PC-3 (cell line): ENCODE results near the gene GAL3ST3. TPM values are rescaled to one million over a fixed set of nuclear protein-coding genes. Genes with fewer than 3 reads are reported as not detected.

Experiments
- ATAC-seq: fragments of 200-7000 bp; cut with Tn5 transposase; 2 replicates; pipeline ENCODE4 v1.9.1; 2020; ENCODE audit warnings: mild to moderate bottlenecking, moderate library complexity
- BruUV-seq: library from RNA; stranded (reverse); fragments of 400-500 nt; replicated peaks from 2 replicates; lab custom pipeline; 2021; lab: Mats Ljungman, UMichigan
- CTCF ChIA-PET: fragments of 300-600 bp; sonication (Branson Sonifier 250); formaldehyde crosslinking; loops from one replicate; lab custom pipeline; 2022; ENCODE audit warnings: antibody characterized with exemption; lab: Charles Lee
- POLR2A ChIA-PET: fragments of 300-600 bp; sonication (Branson Sonifier 250); formaldehyde crosslinking; loops from one replicate; lab custom pipeline; 2022; ENCODE audit warnings: antibody characterized with exemption; ENCODE audit not compliant: unreplicated experiment; lab: Charles Lee
- DNase-seq: peaks from one replicate; pipeline ENCODE4 v3.0.0-alpha.2; 2015
- H2AFZ ChIP-seq: fragments of 300-600 bp; sonication (generic); 2 replicates; pipeline ENCODE4 v1.6.0; 2016; ENCODE audit warnings: antibody characterized with exemption, low read length
- H3F3A ChIP-seq: fragments of 300-600 bp; sonication (generic); one replicate; pipeline ENCODE4 v1.6.0; 2017; ENCODE audit warnings: antibody characterized with exemption, low read length, control low read depth, mild to moderate bottlenecking; ENCODE audit not compliant: unreplicated experiment
- H3K27ac ChIP-seq: fragments of 300-600 bp; sonication (generic); 2 replicates; pipeline ENCODE4 v1.5.1; 2016; ENCODE audit warnings: mild to moderate bottlenecking, low read length
- H3K27me3 ChIP-seq: fragments of 300-600 bp; sonication (generic); 2 replicates; pipeline ENCODE4 v1.6.1; 2016; ENCODE audit warnings: low read length, mixed read lengths
- H3K36me3 ChIP-seq: fragments of 300-600 bp; sonication (generic); 2 replicates; pipeline ENCODE4 v1.6.1; 2016; ENCODE audit warnings: low read depth, mixed run types, low read length, mixed read lengths
- H3K4me1 ChIP-seq: fragments of 300-600 bp; sonication (generic); 2 replicates; pipeline ENCODE4 v1.5.1; 2016; ENCODE audit warnings: low read length; ENCODE audit not compliant: insufficient read depth
- H3K4me2 ChIP-seq: fragments of 300-600 bp; sonication (generic); 2 replicates; pipeline ENCODE4 v1.6.0; 2016; ENCODE audit warnings: low read length
- H3K4me3 ChIP-seq: fragments of 300-600 bp; sonication (generic); 2 replicates; pipeline ENCODE4 v1.5.1; 2016; ENCODE audit warnings: mild to moderate bottlenecking, low read length, mixed read lengths
- H3K79me2 ChIP-seq: fragments of 300-600 bp; sonication (generic); 2 replicates; pipeline ENCODE4 v1.6.1; 2017; ENCODE audit warnings: low read length, mixed read lengths
- H3K9ac ChIP-seq: fragments of 300-600 bp; sonication (generic); 2 replicates; pipeline ENCODE4 v1.6.0; 2016; ENCODE audit warnings: mild to moderate bottlenecking, low read length
- H3K9me2 ChIP-seq: fragments of 300-600 bp; sonication (generic); replicated peaks from 2 replicates; pipeline ENCODE4 v1.6.1; 2016; ENCODE audit warnings: mixed run types, low read length, mixed read lengths
- H3K9me3 ChIP-seq: fragments of 300-600 bp; sonication (generic); 2 replicates; pipeline ENCODE4 v1.6.1; 2016; ENCODE audit warnings: low read length, mixed read lengths
- H4K20me1 ChIP-seq: fragments of 300-600 bp; sonication (generic); 2 replicates; pipeline ENCODE4 v1.6.1; 2016; ENCODE audit warnings: low read length, mixed read lengths
- CTCF ChIP-seq: fragments of 300-600 bp; sonication (generic); conservative IDR thresholded peaks from 2 replicates; pipeline ENCODE4 v1.5.1; 2017; ENCODE audit warnings: antibody characterized with exemption, low read depth, mild to moderate bottlenecking, low read length
- EZH2 ChIP-seq: fragments of 300-600 bp; sonication (generic); IDR thresholded peaks from one replicate; pipeline ENCODE4 v1.6.1; 2017; ENCODE audit warnings: antibody characterized with exemption, mild to moderate bottlenecking, low read length; ENCODE audit not compliant: unreplicated experiment
- EZH2phosphoT487 ChIP-seq: fragments of 300-600 bp; sonication (generic); IDR thresholded peaks from 2 replicates; pipeline ENCODE4 v1.6.1; 2018; ENCODE audit warnings: mild to moderate bottlenecking, antibody characterized with exemption, low read length, borderline replicate concordance
- intact Hi-C: fragments of 100-400 bp; cut with micrococcal nuclease; formaldehyde crosslinking; loops from 2 replicates; pipeline ENCODE4 v1.9.0; 2023
- total RNA-seq: library from RNA; depleted of rRNA; stranded (reverse); fragments of >200 nt; gene quantifications from 2 replicates; pipeline ENCODE4 v1.2.3, GENCODE V29; 2014

GAL3ST3 gene
- total RNA-seq, 1 experiment from 2014 or later = not detected

GRCh38 chr11:66042996-66043906 is 5.7 kb downstream of the GAL3ST3 start:
- TF ChIP-seq CTCF (no peak), EZH2phosphoT487 (no peak), EZH2 (no peak)
- no peak overlapping the region for H3K9ac ChIP-seq

GRCh38 chr11:66042227-66042995 is 6.5 kb downstream of the GAL3ST3 start:
- H3K79me2 ChIP-seq = no peaks in the 10 kb centered on the region
- ATAC-seq (no peak), DNase-seq (no peak)
- ChIA-PET CTCF (no interaction called here), POLR2A (no interaction called here)
- TF ChIP-seq EZH2phosphoT487 (no peak), CTCF (no peak), EZH2 (no peak)
- H2AFZ ChIP-seq = no peak overlapping the region
- no peaks in the 10 kb centered on the region for H3K9me3 ChIP-seq
- H4K20me1 ChIP-seq = no peaks in the 10 kb centered on the region
- no peaks in the 10 kb centered on the region for H3K9me2 ChIP-seq
- H3K27me3 ChIP-seq = no peaks in the 10 kb centered on the region
- H3K36me3 ChIP-seq = no peaks in the 10 kb centered on the region
- intact Hi-C loops = no loop called here
- BruUV-seq = no TSS peak
- no peak overlapping the region for H3K4me2 ChIP-seq
- H3K9ac ChIP-seq = no peak overlapping the region
- no peak overlapping the region for H3K27ac ChIP-seq
- no peak overlapping the region for H3K4me3 ChIP-seq
- no peaks in the 10 kb centered on the region for H3F3A ChIP-seq
- no peaks in the 10 kb centered on the region for H3K4me1 ChIP-seq

More at GRCh38 chr11:66042996-66043906, 5.7 kb downstream of the GAL3ST3 start:
- H3K4me1 ChIP-seq = no peaks in the 10 kb centered on the region
- no peaks in the 10 kb centered on the region for H3K27me3 ChIP-seq
- H3K36me3 ChIP-seq = no peaks in the 10 kb centered on the region
- DNase-seq = no peak
- no peak for ATAC-seq
- H3K27ac ChIP-seq = no peak overlapping the region
- H3F3A ChIP-seq = no peaks in the 10 kb centered on the region
- no peak overlapping the region for H3K4me3 ChIP-seq
- ChIA-PET POLR2A (no interaction called here), CTCF (no interaction called here)
- no peaks in the 10 kb centered on the region for H4K20me1 ChIP-seq
- intact Hi-C loops = no loop called here
- H2AFZ ChIP-seq = no peak overlapping the region
- no peaks in the 10 kb centered on the region for H3K79me2 ChIP-seq
- H3K4me2 ChIP-seq = no peak overlapping the region
- H3K9me2 ChIP-seq = no peaks in the 10 kb centered on the region
- BruUV-seq = no TSS peak
- no peaks in the 10 kb centered on the region for H3K9me3 ChIP-seq
